SK-N-SH (cell line): ENCODE results near the gene CRELD2. TPM values are rescaled to one million over a fixed set of nuclear protein-coding genes. Genes with fewer than 3 reads are reported as not detected.
A peak's percentile ranks its signal among the peaks of the same experiment; 100 is the strongest.

Experiments
- CTCF ChIA-PET: fragments of 300-600, 350-600 bp; formaldehyde crosslinking; extraction: SDS; loops from one replicate; lab custom pipeline; 2021; lab: Yijun Ruan, JAX
- POLR2A ChIA-PET: fragments of 350-600 bp; sonication (Branson Sonifier 250); formaldehyde crosslinking; extraction: SDS; loops from one replicate; lab custom pipeline; 2020; ENCODE audit warnings: antibody characterized with exemption, inconsistent platforms; lab: Yijun Ruan, JAX
- DNase-seq: peaks from one replicate; pipeline ENCODE4 v3.0.0; 2012
- H2AFZ ChIP-seq: fragments of 200-600 bp; sonication (generic); 2 replicates; pipeline ENCODE4 v1.8.1; 2016; ENCODE audit warnings: antibody characterized with exemption, mild to moderate bottlenecking, low read depth
- H3F3A ChIP-seq: fragments of 200-600 bp; sonication (generic); replicated peaks from 2 replicates; pipeline ENCODE3; 2016; ENCODE audit warnings: antibody characterized with exemption, mild to moderate bottlenecking; ENCODE audit not compliant: insufficient read depth
- H3K27ac ChIP-seq, 2 experiments: fragments of 200-500 bp in 1 of 2; fragments of 200-600 bp in 1 of 2; sonication (Bioruptor generic) in 1 of 2; sonication (generic), shearing (Covaris generic) in 1 of 2; 2 replicates each; pipeline versions ENCODE4 v1.5.1 to v1.6.1; 2014 to 2016; ENCODE audit warnings: low read depth in 2 of 2, inconsistent platforms in 1 of 2, low read length in 1 of 2, mild to moderate bottlenecking in 1 of 2, mixed read lengths in 1 of 2
- H3K27me3 ChIP-seq: fragments of 200-600 bp; sonication (generic), shearing (Covaris generic); 2 replicates; pipeline ENCODE4 v1.6.1; 2016; ENCODE audit warnings: mixed run types; ENCODE audit not compliant: insufficient read depth
- H3K36me3 ChIP-seq, 2 experiments: fragments of 200-500 bp in 1 of 2; fragments of 200-600 bp in 1 of 2; sonication (Bioruptor generic) in 1 of 2; sonication (generic) in 1 of 2; replicated peaks in 1 of 2; 2 replicates each; pipeline versions ENCODE3 to v1.5.1; 2014 to 2016; ENCODE audit warnings: low read length in 1 of 2, mild to moderate bottlenecking in 1 of 2; ENCODE audit not compliant: insufficient read depth in 2 of 2, control insufficient read depth in 1 of 2
- H3K4me1 ChIP-seq, 2 experiments: fragments of 200-500 bp in 1 of 2; fragments of 200-600 bp in 1 of 2; sonication (Bioruptor generic) in 1 of 2; sonication (generic), shearing (Covaris generic) in 1 of 2; 2 replicates each; pipeline versions ENCODE4 v1.5.1 to v1.6.1; 2014 to 2016; ENCODE audit warnings: low read depth in 1 of 2, low read length in 1 of 2, mixed run types in 1 of 2; ENCODE audit not compliant: insufficient read depth in 2 of 2, control insufficient read depth in 1 of 2
- H3K4me2 ChIP-seq: fragments of 200-600 bp; sonication (generic), shearing (Covaris generic); 2 replicates; pipeline ENCODE4 v1.6.1; 2017; ENCODE audit warnings: mixed run types
- H3K4me3 ChIP-seq, 2 experiments: fragments of 200-500 bp in 1 of 2; fragments of 200-600 bp in 1 of 2; sonication (Bioruptor generic) in 1 of 2; sonication (generic), shearing (Covaris generic) in 1 of 2; 2 replicates each; pipeline versions ENCODE4 v1.5.1 to v1.8.1; 2014 to 2016; ENCODE audit warnings: low read depth in 2 of 2, inconsistent platforms in 1 of 2, low read length in 1 of 2, mild to moderate bottlenecking in 1 of 2, mixed read lengths in 1 of 2, moderate library complexity in 1 of 2
- H3K79me2 ChIP-seq: fragments of 200-600 bp; sonication (generic); 2 replicates; pipeline ENCODE4 v1.8.1; 2017; ENCODE audit warnings: mild to moderate bottlenecking; ENCODE audit not compliant: insufficient read depth
- H3K9ac ChIP-seq: fragments of 200-600 bp; sonication (generic); 2 replicates; pipeline ENCODE4 v1.6.1; 2017; ENCODE audit warnings: mixed run types
- H3K9me2 ChIP-seq: fragments of 200-600 bp; sonication (generic); 2 replicates; pipeline ENCODE4 v1.6.1; 2017; ENCODE audit warnings: mixed run types
- H3K9me3 ChIP-seq: fragments of 200-600 bp; sonication (generic); 2 replicates; pipeline ENCODE4 v1.6.1; 2017; ENCODE audit warnings: mixed run types, mild to moderate bottlenecking, moderate library complexity
- H4K20me1 ChIP-seq: fragments of 200-600 bp; sonication (generic); 2 replicates; pipeline ENCODE4 v1.6.1; 2017; ENCODE audit warnings: mild to moderate bottlenecking, mixed run types; ENCODE audit not compliant: insufficient read depth
- EP300 ChIP-seq, 2 experiments: IDR thresholded peaks; 2 replicates each; pipeline versions ENCODE4 v1.4.0 to v1.6.1; 2012; ENCODE audit warnings: borderline replicate concordance in 1 of 2, low read depth in 1 of 2, low read length in 1 of 2
- FOXM1 ChIP-seq: IDR thresholded peaks from 2 replicates; pipeline ENCODE4 v1.4.0; 2012; ENCODE audit warnings: low read depth, mild to moderate bottlenecking
- JUND ChIP-seq: IDR thresholded peaks from 2 replicates; pipeline ENCODE4 v1.4.0; 2012
- MAX ChIP-seq: IDR thresholded peaks from 2 replicates; pipeline ENCODE4 v1.4.0; 2012; ENCODE audit warnings: low read depth
- NRF1 ChIP-seq: IDR thresholded peaks from 2 replicates; pipeline ENCODE4 v1.6.1; 2012; ENCODE audit warnings: low read depth, mild to moderate bottlenecking, low read length
- RAD21 ChIP-seq: IDR thresholded peaks from 2 replicates; pipeline ENCODE4 v1.6.1; 2012; ENCODE audit warnings: mild to moderate bottlenecking, low read length
- RCOR1 ChIP-seq: fragments of 150-350 bp; IDR thresholded peaks from 2 replicates; pipeline ENCODE4 v1.6.1; 2017; ENCODE audit warnings: antibody characterized with exemption, low read length
- SIN3A ChIP-seq: IDR thresholded peaks from 2 replicates; pipeline ENCODE4 v1.6.1; 2012; ENCODE audit warnings: low read depth, mild to moderate bottlenecking, low read length, moderate library complexity, borderline replicate concordance
- TAF1 ChIP-seq: IDR thresholded peaks from 2 replicates; pipeline ENCODE4 v1.6.1; 2012; ENCODE audit warnings: low read depth, mild to moderate bottlenecking, low read length, moderate library complexity, borderline replicate concordance
- TCF12 ChIP-seq: IDR thresholded peaks from 2 replicates; pipeline ENCODE4 v1.4.0; 2012
- TEAD4 ChIP-seq: IDR thresholded peaks from 2 replicates; pipeline ENCODE4 v1.4.0; 2012; ENCODE audit warnings: mild to moderate bottlenecking, borderline replicate concordance; ENCODE audit not compliant: insufficient read depth
- USF1 ChIP-seq: IDR thresholded peaks from 2 replicates; pipeline ENCODE4 v1.4.0; 2012; ENCODE audit warnings: low read depth, borderline replicate concordance
- USF2 ChIP-seq: fragments of 150-350 bp; IDR thresholded peaks from 2 replicates; pipeline ENCODE4 v1.6.1; 2017; ENCODE audit warnings: antibody characterized with exemption, low read length, low read depth, borderline replicate concordance
- YY1 ChIP-seq: IDR thresholded peaks from 2 replicates; pipeline ENCODE4 v1.4.0; 2012; ENCODE audit warnings: low read depth, mild to moderate bottlenecking
- WGBS: methylation state at CpG from one replicate; pipeline ENCODE4 v1.1.6; 2017; ENCODE audit warnings: low lambda C conversion rate; 5-methylcytosine and 5-hydroxymethylcytosine counted together
- polyA plus RNA-seq, 3 experiments: library from polyadenylated mRNA; depleted of rRNA; stranded (reverse); fragments of >200 nt; gene quantifications; 2 replicates each; pipeline ENCODE4 v1.2.3, GENCODE V29; 2012

CRELD2 gene
- polyA plus RNA-seq, 1 of the 3 experiments (the other 2 are of a cell fraction), result 113 TPM

- no peaks in the 10 kb centered on the region for H3K9me2 ChIP-seq
- peak overlapping the region; percentile 74 for H3K9ac ChIP-seq
- ChIA-PET POLR2A (no interaction called here), CTCF (interaction anchor here (1.1 to 1.9 kb wide), 3 partner anchors 17 to 68 kb away, joined by 4 to 11 read pairs (median 11); no protein-coding TSS in a partner anchor)
- WGBS, result 15% methylated on average over 15 of the region's 70 CpGs
- H3K4me3 ChIP-seq, result peak overlapping the region; percentile 67 to 76
- H3K4me1 ChIP-seq, result peaks cover 20 to 29% of the 10 kb centered on the region in 2 experiments; a peak in 2 of 4 replicates
- peaks cover 5 to 16% of the 10 kb centered on the region in 2 experiments for H3K36me3 ChIP-seq
- H3K79me2 ChIP-seq, result peaks cover 31% of the 10 kb centered on the region
- peak overlapping the region; percentile 55 to 74; a peak in 3 of 4 replicates for H3K27ac ChIP-seq
- peaks cover 7% of the 10 kb centered on the region for H4K20me1 ChIP-seq
- H3K27me3 ChIP-seq, result no peaks in the 10 kb centered on the region
- peak in 1 of 2 experiments; percentile 11; a peak in 1 of 4 replicates for TF ChIP-seq EP300 (IDR thresholded peaks at IDR 0.05; ENCODE audit: borderline replicate concordance in 1 of 2, low read depth in 1 of 2, low read length in 1 of 2)
- TF ChIP-seq FOXM1, result no peak
- TF ChIP-seq TEAD4, result 0 out of 2 replicates have a peak, but pooled peaks have one; percentile 22
- 0 out of 2 replicates have a peak, but pooled peaks have one; percentile 65 for TF ChIP-seq SIN3A
- TF ChIP-seq RCOR1, result no peak
- no peak for TF ChIP-seq JUND
- peak; percentile 78 for TF ChIP-seq USF1
- no peak for TF ChIP-seq RAD21
- no peak for TF ChIP-seq NRF1
- TF ChIP-seq YY1, result no peak
- peak; percentile 20; the same call in 1 of the 2 replicates for TF ChIP-seq TCF12
- TF ChIP-seq MAX, result peak; percentile 68
- H3K9me3 ChIP-seq, result no peaks in the 10 kb centered on the region
- H3K4me2 ChIP-seq, result peak overlapping the region; percentile 98
- no peak overlapping the region for H2AFZ ChIP-seq
- peak; percentile 89 for DNase-seq
- no peaks in the 10 kb centered on the region for H3F3A ChIP-seq
These were observed 43.7 kb downstream of the CRELD2 start for GRCh38 chr22:49962012-49962750.

GRCh38 chr22:49962751-49963646 lies 44.6 kb downstream of the CRELD2 start:
- Histone ChIP-seq H3K9me2 (no peaks in the 10 kb centered on the region), H3K4me3 (peak overlapping the region; percentile 67 to 76), H3K79me2 (peaks cover 31% of the 10 kb centered on the region), H3K36me3 (peaks cover 5 to 16% of the 10 kb centered on the region in 2 experiments), H2AFZ (no peak overlapping the region), H3K9me3 (no peaks in the 10 kb centered on the region), H3K4me2 (peak overlapping the region; percentile 98), H3K4me1 (peaks cover 20 to 38% of the 10 kb centered on the region in 2 experiments; a peak in 2 of 4 replicates), H3K27ac (peak overlapping the region; percentile 55 to 74; a peak in 3 of 4 replicates), H4K20me1 (peaks cover 7% of the 10 kb centered on the region), H3K27me3 (no peaks in the 10 kb centered on the region), H3K9ac (peak overlapping the region; percentile 74), H3F3A (no peaks in the 10 kb centered on the region)
- 94% methylated on average over 33 of the region's 63 CpGs for WGBS
- no peak for DNase-seq
- ChIA-PET CTCF (interaction anchor here (0.6 to 1.9 kb wide), 3 partner anchors 15 to 67 kb away, joined by 3 to 11 read pairs (median 11); no protein-coding TSS in a partner anchor), POLR2A (no interaction called here)
- no peak for TF ChIP-seq TAF1
- no peak for TF ChIP-seq USF2
- no peak for TF ChIP-seq YY1
- TF ChIP-seq JUND, result no peak
- no peak for TF ChIP-seq FOXM1
